ENCODE data around the gene TIE1.

TIE1 gene

DNA sequence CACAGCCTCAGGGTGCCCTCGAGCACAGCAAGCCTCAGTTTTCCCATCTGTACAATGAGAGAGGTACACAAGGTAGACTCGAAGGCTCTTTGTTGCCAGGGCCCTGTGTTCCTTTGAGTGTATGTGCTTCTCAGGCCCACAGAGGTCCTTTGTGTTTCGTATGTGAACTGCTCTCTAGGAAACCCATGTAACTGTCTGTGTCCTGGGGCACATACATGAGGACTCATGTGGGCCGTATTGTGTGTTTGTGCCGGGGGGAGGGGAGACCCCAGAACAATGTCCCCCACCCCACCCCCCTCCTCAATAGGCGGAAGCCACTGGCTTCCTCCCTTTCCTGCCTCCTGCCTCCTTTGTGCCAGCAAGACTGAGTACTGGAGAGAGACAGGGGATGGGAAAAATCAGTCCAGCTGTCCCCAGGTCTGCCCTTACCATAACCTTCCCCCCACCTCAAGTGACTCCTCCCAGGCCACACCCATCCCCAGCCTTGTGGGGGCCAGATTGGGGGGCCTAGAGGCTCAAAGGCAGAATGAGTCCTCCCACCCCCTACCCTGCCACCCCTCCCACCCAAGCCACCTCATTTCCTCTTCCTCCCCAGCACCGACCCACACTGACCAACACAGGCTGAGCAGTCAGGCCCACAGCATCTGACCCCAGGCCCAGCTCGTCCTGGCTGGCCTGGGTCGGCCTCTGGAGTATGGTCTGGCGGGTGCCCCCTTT is at the start of gene TIE1:
Gene TIE1 (plus strand): TSS at position 605 of the 717 bp plus-strand sequence. CDS start 90 bp downstream, at position 695.
- no peak for DNase-seq (ENCODE audit: low read depth)

DNA sequence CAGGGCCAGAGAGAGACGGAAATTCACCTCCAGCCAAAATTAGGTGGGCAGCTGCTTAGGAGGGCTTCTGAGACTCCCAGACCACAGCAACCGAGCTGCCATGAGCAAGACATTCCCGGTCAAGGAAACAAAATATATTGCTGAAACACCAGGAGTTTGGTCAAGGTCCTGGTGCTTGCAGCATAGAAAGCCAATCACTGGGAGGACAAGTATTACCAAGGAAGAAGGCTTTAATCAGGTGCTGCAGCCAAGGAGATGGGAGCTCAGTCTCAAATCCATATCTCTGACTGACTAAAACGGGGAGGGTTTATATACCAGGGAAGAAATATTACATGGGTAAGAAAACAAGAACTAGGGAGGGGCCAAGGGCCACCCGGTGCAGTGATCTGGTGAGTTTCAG is 49.8 kb upstream of the TIE1 start:
- DNase-seq (ENCODE audit: low read depth): no peak

DNA sequence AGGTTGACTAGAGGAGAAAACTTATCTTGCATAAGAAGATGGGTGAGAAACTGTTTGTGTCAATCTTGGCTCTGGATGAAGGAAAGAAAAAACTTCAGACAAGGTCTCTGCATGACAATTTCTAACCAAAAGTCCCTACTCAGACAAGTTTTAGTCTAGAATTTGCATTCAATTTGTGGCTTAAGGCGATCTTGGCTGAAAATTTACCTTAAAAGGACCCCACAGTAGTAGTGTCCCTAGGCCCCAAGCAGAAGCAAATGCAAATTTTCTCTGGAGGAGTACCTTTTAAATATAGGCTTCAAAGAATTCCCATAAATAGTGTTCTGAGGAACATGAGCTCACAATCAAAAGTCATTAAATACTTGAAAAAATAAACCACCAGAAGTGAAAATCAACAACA is 48.6 kb upstream of the TIE1 start:
- DNase-seq (ENCODE audit: low read depth): no peak

DNA sequence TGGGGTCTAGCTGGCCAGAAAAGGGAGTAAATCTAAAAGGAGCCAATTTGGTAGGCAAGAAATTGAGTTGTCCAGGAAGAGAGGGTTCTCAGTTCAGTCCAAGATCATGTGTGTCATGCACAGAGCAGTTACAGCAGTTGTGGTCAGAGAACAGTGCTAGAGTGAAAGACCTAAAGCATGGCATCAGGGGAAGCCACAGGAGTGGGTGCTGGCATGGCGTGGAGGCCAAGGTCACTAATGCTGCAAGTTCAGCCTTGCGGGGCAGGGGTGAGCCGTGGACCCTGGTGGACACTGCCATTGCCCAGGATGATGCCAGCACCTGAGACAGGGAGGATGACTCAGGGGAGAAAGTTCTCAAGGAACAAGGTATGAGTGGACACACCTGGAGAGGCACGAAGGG is 47.6 kb upstream of the TIE1 start:
- DNase-seq (ENCODE audit: low read depth): no peak

DNA sequence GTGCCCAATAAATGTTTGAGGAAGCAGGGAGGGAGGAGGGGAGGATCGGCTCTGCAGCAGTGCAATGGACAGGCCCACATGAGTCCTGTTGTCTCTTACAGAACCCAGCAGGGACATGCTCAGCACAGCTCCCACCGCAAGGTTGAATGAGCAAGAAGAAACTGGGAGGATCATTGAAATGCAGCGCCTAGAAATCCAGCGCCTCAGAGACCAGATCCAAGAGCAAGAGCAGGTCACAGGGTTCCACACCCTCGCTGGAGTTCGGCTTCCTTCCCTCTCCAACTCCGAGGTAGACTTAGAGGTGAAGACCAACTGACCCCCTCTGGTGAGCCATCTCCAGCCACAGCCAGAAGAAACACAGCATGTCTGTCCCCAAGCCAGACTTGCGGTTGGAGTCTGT is 46.9 kb upstream of the TIE1 start:
- DNase-seq (ENCODE audit: low read depth): no peak

DNA sequence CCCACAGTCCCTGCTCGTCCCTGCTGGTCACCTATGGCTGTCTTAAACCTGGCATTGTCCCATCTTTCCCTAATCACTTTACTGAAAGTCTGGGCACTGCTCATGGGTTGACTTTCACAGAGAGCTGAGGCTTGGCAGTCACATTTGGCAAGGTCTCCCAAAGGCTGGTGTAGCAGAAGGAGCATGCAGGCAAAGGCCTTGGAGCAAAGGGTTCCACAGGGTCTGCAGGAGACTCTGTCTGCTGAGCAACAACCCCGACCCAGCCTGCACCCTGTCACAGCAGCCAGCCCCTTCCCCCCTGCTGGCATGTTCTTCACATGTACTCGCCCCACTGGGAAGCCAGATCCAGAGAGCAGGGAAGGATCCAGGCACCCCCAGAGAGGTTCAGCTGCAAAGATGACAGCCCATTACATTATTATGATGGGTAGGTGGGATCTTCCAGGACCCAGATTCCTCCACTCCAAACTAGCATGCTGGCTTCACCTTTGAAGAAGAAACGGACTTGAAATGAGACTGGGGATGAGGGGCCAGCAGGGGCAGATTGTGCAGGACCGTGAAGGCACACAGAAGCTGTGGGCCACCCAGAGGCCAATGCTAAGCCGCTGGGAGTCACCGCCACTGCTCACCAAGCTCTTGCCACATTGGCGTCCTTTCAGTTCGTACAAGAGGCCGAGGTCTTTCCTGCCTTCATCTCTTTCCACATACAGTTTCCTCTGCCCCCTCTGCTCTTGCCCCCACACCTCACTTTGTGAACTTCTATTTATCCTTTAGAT is 45.2 kb upstream of the TIE1 start:
- DNase-seq (ENCODE audit: low read depth): no peak

DNA sequence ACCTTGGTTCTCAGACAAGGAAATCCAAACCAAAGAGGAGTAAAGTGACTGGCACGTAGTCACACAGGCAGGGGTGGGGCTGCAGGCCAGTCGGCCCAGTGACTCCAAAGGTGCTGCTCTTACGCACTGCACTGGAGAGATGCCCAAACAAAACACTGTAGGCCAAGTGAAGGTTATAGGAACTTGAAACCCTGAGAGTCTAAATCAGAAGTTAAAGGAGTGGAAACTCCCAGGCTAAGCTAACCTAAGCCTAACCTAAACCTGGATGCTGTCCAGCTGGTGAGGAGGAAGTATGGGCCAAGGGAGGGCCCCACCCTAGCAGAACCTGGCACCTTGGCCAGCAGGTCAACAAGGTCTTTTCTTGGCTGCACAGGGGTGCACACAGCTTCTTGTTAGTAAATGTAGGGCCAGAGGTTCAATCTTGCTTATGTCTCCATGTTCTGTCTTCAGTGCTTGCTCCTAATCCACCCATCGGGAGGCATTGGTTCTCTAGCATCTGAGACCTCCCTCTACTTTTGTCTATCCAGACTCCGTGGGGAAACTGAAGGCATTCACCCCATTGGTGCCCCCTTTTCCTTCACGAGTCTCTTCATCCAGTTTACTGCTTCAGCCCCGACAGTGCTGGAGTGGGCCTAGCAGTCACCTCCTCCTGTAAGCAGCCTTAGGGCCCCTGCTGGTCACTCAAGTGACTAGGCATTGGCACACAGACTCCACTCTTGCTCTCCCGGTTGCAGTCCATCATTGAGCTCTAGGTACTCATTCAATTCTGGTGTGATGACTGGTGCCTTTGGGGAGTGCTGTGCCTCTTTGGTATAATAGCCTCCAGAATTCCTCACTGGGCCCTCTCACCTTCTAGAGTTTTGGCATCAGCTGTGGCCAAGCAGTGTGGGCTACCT is 43.9 kb upstream of the TIE1 start:
- DNase-seq (ENCODE audit: low read depth): no peak

DNA sequence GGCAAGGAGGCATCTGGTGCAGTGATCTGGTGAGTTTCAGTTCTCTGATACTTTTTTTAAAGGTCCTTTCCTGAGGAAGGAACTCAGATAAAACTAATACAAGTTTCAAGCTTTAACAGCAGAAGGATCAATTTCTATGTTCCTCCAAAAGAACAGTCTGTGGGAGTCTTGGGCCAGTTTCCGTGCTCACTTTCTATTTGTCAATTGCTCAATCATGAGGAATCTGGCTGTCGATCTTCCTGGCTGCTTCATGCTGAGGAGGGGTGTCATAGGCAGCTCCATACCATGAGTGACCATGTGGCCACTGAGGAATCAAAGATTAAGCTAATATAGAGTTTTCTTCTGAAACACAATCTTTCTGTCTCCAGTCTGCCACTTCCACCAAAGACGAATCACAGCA is 42.4 kb upstream of the TIE1 start:
- no peak for DNase-seq (ENCODE audit: low read depth)

DNA sequence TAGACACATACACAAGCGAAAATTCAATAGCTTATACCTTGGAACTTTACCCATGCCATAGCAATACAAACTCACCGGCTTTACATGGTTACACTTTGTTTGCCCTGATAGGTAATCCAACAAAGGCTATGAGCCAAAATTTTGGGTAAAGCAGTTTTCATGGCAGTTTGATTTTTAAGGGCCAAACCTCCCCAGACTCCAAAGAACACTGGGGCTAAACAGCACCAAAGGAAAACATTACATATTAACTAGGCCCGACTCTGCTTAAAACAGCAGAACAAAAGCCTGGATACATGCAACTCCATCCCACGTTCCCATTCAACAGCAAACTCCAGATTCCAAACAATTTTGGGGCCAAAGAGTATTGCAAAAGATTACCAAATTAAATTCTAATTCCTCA is 35.4 kb upstream of the TIE1 start:
- no peak for DNase-seq (ENCODE audit: low read depth)

DNA sequence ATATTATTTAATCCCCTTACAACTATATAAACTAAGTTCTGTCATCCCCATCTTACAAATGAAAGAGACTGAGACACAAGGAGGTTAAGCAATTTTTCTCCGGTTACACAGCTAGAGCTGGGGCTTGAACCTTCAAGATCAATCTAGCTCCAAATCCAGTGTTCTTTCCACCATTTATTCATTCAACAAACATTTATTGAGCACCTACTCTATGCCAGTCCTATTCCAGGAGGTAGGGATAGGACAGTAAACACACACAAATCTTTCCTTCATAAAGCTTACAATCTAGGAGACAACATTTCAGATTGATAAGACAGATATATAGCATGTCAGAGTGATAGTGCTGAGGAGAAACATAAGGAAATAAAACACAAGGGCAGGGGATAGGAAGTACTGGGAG is 33.9 kb upstream of the TIE1 start:
- DNase-seq (ENCODE audit: low read depth): no peak

DNA sequence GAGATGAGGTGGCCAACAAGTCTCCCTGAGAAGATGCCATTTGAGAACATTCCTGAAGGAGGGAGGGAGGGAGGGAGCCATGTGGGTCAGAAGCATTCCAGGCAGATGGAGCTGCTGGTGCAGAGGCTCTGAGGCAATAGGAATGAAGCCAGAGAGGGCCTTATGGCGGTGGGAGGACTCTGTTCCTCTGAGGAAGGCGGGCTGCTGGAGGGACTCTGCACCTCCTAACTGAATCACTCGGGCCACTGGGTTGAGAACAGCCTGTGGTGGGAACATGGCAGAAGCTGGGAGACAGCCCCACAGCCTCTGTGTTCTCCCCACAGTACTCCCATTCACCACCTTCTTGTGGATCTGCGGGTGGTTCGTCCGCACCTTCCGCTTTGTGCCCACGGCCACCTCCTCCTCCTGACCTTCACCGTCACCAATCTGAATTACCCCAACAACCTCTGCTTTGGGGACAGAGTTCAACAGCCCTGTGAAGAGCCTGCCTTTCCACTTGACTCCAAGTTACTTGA is 33.4 kb upstream of the TIE1 start:
- DNase-seq (ENCODE audit: low read depth): no peak

DNA sequence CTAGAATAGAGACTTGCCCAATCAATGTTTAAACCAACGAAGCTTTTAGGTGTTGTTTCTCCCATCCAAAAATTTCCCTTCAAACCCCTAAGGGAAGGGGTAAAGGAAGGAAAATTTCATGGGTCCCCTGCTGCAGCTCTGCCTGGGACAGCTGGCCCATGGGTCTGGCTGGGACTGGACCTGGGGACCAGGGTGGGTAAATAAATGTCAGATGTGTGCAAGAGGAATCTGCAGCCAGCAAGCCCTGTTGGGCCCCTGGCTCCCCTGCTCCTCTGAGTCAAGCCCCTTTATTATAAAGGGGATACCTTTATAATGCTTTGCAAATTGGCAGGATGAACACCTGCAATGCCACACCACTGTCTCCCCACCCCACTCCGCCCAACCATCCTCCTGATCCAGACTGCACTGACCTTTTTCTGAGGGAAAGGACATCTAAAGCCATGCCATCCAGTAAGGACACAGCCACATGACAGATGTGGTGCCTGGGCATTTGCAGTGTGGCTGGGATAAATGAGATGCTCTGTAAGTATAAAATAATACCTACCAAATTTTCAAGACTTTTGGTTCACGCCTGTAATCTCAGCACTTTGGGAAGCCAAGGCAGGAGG is 32.9 kb upstream of the TIE1 start:
- no peak for DNase-seq (ENCODE audit: low read depth)

DNA sequence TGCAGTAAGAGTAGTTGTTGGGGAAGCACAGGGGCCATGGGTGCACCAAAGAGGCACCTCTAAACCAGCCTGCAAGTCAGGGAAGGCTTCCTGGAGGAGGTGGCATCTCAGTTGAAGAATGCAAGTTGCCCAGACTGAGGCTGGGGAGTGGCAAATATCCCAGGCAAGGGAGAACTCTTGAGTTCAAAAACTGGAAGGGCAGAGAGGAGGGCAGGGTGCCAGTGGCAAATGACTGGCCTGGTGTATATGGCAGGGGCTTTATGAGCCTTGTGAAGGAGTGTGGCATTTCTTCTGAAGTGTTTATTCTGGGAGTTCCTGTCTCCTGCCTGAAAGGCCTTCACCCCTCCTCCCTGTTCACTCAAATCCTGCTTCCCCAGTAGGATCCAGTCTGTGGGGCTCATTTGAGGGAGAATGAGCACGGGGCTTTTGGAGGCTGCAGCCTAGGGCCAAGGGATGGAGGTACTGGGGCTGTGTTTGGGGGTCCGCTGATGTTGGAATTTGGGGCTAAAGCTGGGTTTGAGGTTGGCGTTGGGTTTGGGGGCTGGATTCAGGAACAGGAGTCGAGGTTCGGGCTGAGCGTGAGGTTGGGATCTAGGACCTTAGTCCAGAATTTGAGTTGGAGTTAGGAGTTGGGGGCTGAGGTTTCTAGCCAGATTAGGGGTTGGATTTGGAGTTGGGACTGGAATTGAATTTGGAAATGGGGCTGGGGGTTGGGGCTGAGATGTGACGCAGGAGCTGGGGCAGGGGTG is 31.0 kb upstream of the TIE1 start, which contains the start of gene TMEM125:
Gene TMEM125 (plus strand): TSS at position 357 of the 749 bp plus-strand sequence. CDS start 2,740 bp downstream, outside the sequence.
- no peak for DNase-seq (ENCODE audit: low read depth)

DNA sequence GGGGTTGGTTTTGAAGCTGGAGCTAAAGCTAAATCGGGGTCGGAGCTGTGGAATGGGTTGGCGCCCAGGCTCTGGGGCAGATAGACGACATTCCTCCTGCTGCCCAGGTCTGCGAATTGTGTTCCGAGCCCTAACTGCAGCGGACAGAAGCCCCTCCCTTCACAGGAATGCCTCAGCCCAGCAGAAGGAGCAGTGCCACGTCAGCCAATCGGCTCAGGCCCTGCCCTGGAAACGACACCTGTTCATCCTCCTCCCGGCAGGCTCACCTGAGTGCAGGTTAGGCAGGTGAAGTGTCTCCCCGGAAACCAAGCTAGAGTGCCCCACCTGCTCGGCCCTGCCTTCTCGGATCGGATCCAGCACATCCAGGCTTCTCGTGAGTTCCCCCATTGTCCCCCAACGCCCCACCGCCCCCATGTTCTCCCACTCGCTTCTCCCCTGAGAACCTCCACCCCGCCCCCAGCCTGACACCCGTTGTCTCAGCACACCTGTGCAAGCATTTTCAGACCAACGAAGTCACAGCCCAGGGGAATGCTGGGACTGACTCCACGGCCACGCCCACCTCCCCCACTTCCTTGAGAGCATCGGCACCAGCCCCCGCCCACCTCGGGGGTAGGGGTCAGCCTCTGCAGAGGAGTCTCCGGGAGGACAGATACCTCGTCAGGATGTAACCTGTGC is 30.2 kb upstream of the TIE1 start:
- no peak for DNase-seq (ENCODE audit: low read depth)

DNA sequence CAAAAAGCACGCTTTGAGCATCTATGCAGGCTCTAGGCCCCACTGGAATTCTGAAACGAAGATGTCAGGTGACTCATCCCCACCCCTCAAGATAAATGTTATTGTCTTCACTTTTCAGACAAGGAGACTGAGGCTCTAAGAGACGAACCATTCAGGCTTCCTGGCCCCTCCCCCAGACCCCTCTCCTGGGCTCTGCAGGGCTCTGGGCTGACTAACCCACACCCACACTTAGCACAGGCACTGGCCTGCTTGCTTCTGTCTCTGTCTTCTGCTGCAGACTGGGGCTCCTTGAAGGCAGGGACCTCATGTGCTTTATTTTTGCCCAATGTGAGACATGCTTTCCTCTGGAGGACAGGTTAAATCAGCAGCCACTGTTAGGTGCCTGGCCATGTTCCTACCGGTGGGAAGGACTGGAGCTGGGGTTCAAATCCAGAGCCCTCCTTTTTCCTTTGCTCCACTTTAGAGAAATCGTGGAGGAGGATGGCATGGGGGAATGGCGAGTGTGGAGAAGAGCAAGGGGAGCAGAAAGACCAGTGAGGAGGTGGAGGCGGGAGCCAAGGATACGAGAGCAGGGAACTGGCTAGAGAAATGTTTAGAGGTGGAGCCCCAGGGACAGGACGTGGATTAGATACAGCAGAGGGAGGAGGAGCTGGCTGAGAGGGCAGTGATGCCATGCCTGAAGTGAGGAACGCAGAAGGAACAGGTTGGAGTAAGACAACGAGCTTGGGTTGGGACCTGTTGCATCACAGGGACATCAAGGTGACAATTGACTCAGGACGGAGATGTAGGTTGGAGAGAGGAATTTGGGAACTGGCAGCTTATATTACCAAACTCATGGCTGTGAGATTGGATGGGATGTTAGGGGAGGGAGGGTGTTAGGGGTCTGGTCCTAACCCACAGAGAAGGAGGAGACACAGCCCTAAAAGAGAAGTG is 29.3 kb upstream of the TIE1 start:
- DNase-seq (ENCODE audit: low read depth): no peak

DNA sequence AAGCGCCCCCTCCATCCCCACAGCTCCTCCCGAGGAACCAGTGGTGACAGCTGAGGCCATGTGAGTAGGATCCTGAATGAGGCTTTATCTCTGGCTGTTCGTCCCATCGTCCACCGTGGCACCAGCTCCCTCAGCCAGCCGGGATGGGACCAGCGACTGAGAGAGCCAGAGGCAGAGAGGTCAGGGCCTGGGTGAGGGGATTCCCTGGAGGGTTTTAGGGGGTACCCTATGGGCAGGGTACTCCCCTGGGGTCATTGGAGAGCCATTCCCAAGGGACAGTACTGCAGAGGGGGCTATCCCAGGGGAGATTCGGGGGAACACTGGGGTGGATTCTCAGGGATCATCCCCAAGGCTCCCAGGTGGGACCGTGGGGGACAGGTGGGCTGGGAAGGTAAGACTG is 28.6 kb upstream of the TIE1 start:
- DNase-seq (ENCODE audit: low read depth): no peak

DNA sequence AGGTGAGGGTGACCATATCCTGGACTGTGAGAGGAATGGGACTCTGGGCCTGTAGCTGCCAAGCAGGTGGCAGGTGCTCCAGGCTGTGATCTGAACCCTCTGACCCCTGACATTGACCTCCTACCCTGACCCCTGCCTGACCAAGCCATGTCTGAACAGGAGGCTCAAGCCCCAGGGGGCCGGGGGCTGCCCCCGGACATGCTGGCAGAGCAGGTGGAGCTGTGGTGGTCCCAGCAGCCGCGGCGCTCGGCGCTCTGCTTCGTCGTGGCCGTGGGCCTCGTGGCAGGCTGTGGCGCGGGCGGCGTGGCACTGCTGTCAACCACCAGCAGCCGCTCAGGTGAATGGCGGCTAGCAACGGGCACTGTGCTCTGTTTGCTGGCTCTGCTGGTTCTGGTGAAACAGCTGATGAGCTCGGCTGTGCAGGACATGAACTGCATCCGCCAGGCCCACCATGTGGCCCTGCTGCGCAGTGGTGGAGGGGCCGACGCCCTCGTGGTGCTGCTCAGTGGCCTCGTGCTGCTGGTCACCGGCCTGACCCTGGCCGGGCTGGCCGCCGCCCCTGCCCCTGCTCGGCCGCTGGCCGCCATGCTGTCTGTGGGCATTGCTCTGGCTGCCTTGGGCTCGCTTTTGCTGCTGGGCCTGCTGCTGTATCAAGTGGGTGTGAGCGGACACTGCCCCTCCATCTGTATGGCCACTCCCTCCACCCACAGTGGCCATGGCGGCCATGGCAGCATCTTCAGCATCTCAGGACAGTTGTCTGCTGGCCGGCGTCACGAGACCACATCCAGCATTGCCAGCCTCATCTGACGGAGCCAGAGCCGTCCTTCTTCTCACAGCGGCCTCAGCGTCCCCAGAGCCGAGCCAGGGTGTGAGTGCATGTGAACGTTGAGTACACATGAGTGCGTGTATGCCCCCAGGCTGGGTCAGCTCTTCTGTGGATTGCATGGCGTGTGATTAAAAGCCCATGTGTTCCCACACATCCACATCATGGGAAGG is 27.9 kb upstream of the TIE1 start:
- no peak for DNase-seq (ENCODE audit: low read depth)

DNA sequence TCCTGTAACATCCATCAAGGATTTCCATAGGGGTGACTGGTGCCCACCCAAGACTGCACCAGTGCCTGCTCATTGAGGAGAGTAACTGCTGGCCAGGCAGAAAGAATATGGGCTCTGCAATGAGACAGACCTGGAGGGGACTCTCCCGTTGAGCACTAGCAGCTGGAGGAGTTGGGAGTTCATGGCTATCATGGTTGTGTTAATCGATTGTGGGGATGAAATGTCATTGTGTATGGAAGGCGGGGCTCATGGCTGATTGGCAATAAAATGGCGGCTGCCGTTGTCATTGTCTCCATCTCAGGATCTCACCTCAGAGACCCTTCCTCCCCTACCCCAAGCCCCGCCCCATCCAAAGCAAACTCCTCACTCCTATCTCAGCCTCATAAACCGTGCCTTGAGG is 27.1 kb upstream of the TIE1 start:
- no peak for DNase-seq (ENCODE audit: low read depth)

All from activated T-cell treated with anti-CD3 and anti-CD28 coated beads for 24 hours (primary cell).